ENCODE measurements around the gene TMEM201. TPM values are rescaled to one million over a fixed set of nuclear protein-coding genes. Genes with fewer than 3 reads are reported as not detected.

Gene TMEM201
- total and polyA plus RNA-seq, 9 of the 15 experiments (the other 6 are each of a cell fraction or from before 2014, with no cell fraction given), result 0.42 to 51.3 (median 7.4) TPM

- TF ChIP-seq MGA (IDR thresholded peaks at IDR 0.05), result no peak
- no peak for TF ChIP-seq ZNF589 (CRISPR knock-in tag; IDR thresholded peaks at IDR 0.05; ENCODE audit: low read depth)
- no peak for TF ChIP-seq CHD4 (IDR thresholded peaks at IDR 0.05; ENCODE audit: insufficient read depth, insufficient replicate concordance, low read depth, low read length, poor library complexity, severe bottlenecking)
- peak; percentile 40; the same call in 1 of the 2 replicates for TF ChIP-seq POLR2AphosphoS5 (IDR thresholded peaks at IDR 0.05; ENCODE audit: control insufficient read depth, insufficient read depth, low read depth, low read length)
- TF ChIP-seq ARID3A (IDR thresholded peaks at IDR 0.05; ENCODE audit: borderline replicate concordance, low read depth, low read length), result no peak
- no peak for TF ChIP-seq NR2C1 (IDR thresholded peaks at IDR 0.05)
- no peak for TF ChIP-seq NR2C1 (tag; IDR thresholded peaks at IDR 0.05)
- TF ChIP-seq ZNF212 (CRISPR knock-in tag; IDR thresholded peaks at IDR 0.05), result no peak
- peak; percentile 57 for TF ChIP-seq HCFC1 (IDR thresholded peaks at IDR 0.05; ENCODE audit: low read depth, low read length)
- no peak for TF ChIP-seq WHSC1 (IDR thresholded peaks at IDR 0.05; ENCODE audit: low read length)
Observed at GRCh38 chr1:9588551-9589143, at the start of gene TMEM201 (continued).

All from K562 (cell line).